Measurements from ENCODE around the gene SRD5A3.

- TF ChIP-seq, protein P1, sequence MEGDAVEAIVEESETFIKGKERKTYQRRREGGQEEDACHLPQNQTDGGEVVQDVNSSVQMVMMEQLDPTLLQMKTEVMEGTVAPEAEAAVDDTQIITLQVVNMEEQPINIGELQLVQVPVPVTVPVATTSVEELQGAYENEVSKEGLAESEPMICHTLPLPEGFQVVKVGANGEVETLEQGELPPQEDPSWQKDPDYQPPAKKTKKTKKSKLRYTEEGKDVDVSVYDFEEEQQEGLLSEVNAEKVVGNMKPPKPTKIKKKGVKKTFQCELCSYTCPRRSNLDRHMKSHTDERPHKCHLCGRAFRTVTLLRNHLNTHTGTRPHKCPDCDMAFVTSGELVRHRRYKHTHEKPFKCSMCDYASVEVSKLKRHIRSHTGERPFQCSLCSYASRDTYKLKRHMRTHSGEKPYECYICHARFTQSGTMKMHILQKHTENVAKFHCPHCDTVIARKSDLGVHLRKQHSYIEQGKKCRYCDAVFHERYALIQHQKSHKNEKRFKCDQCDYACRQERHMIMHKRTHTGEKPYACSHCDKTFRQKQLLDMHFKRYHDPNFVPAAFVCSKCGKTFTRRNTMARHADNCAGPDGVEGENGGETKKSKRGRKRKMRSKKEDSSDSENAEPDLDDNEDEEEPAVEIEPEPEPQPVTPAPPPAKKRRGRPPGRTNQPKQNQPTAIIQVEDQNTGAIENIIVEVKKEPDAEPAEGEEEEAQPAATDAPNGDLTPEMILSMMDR (IDR thresholded peaks at IDR 0.05; ENCODE audit: low read depth, low read length), result no peak
- TF ChIP-seq EZH2phosphoT487 (IDR thresholded peaks at IDR 0.05; ENCODE audit: low read depth), result no peak
Measured at GRCh38 chr4:55367084-55367722, 21.2 kb downstream of the SRD5A3 start.
